Ishikawa (cell line): ENCODE results near the gene PLAAT2.

Source experiments
- EGR1 ChIP-seq: IDR thresholded peaks from 2 replicates; pipeline ENCODE4 v1.6.1; 2012
- EP300 ChIP-seq: IDR thresholded peaks from 2 replicates; pipeline ENCODE4 v1.6.1; 2012; ENCODE audit warnings: borderline replicate concordance
- MAX ChIP-seq: IDR thresholded peaks from 2 replicates; pipeline ENCODE4 v1.6.1; 2012
- RAD21 ChIP-seq: IDR thresholded peaks from 2 replicates; pipeline ENCODE4 v1.6.1; 2012; ENCODE audit warnings: low read depth
- REST ChIP-seq: IDR thresholded peaks from 2 replicates; pipeline ENCODE4 v1.6.1; 2012; ENCODE audit warnings: low read depth, mild to moderate bottlenecking
- TAF1 ChIP-seq: IDR thresholded peaks from 2 replicates; pipeline ENCODE4 v1.6.1; 2012; ENCODE audit warnings: low read depth, mild to moderate bottlenecking
- TCF12 ChIP-seq: IDR thresholded peaks from 2 replicates; pipeline ENCODE4 v1.6.1; 2012; ENCODE audit warnings: low read depth
- YY1 ChIP-seq: IDR thresholded peaks from 2 replicates; pipeline ENCODE4 v1.6.1; 2012; ENCODE audit warnings: low read depth

GRCh38 chr11:63527667-63528066 lies 35.5 kb downstream of the PLAAT2 start:
- TF ChIP-seq EP300 (no peak), REST (no peak), MAX (no peak), YY1 (no peak), RAD21 (no peak), TAF1 (no peak), TCF12 (no peak), EGR1 (no peak)
